Nucleus accumbens (tissue), 56 donors: ENCODE measurements around the gene COL19A1.
A peak's percentile ranks its signal among the peaks of the same experiment; 100 is the strongest.
"Not testable (repeated sequence)": the region's sequence is repeated elsewhere in the genome, so short reads cannot be mapped to it uniquely, and the experiment has no call there.

Experiments used
- DNase-seq, 56 donors: peaks; one replicate each; lab custom pipeline; 2025; lab: John Stamatoyannopoulos, UW

Gene COL19A1

GRCh38 chr6:69866351-69866769, at the start of gene COL19A1:
COL19A1 (plus strand) TSS chr6:69866556; CDS start chr6:69879568, 13,012 bp downstream.
- peak in 22 of 56 donors; percentile 1 to 32 (median 17) for DNase-seq

- no peak for DNase-seq
These were observed 49.8 kb upstream of the COL19A1 start for GRCh38 chr6:69816569-69816968.

DNA sequence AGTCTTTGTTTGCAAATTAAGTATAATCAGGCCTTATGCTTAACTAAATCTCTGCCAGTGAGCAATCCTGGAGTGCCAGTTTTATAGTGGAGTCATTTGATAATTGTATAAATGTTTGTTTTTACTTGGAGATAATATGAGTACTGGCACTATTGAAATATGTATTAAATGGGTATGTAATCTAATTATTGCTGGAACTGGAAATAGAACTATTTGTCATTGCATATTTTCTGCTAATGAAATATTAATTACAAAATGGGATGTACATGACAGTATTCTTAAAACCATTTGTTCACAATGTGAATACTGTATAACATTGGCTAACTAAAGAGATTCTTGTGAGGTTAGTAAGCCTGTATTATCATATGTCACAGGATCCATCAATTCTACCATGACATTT, 49.0 kb upstream of the COL19A1 start:
- DNase-seq, result no peak

DNA sequence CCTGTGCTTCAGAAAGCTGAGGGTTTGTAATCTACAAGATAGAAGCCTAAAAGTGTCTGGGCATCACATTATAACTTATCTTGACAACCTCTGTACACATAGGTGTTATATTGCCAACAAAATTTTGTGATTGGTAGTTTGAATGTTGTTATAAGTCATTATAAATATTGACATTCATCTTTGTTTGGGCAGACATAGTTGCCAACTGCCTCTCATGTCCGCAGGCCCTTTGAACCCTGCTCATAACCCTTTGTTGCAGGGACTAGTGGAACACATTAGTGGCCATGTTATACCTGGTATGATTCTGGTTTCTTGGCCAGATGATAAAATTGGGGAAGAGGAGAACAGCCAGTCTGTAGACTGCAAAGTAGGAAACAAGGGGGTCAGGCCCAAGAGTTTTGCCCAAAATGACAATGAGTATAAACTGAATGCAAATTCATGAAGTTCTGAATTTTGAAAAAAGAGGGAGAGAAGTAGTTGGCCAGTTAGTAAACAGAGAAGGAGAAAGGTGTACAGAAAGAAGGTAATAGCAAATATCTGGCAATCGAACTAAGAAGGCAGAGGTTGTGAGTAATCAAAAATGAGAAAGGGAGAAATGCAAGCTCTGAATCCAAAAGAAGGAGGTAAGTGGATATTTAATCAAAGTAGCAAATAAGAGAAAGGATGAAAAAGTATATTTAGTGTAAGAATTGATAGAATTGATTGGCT, 48.0 kb upstream of the COL19A1 start:
- DNase-seq, result no peak

DNA sequence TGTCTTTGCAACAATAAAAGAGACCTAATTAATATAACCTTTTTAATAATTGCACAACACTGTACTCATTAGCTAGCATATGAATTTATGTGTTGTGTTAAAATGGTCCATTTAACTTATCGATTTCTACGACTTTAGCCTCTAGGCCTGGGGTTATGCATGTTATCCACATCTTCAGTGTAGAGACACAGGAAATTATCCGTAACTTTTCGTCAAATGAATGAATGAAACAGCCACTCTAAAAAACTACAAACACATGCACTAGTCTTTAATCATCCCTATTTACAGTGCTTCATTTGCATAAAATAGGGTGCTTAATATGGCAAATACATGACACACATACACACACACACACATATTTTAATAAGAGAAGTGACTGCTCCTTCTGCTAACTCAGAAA, 47.2 kb upstream of the COL19A1 start:
- no peak for DNase-seq

DNA sequence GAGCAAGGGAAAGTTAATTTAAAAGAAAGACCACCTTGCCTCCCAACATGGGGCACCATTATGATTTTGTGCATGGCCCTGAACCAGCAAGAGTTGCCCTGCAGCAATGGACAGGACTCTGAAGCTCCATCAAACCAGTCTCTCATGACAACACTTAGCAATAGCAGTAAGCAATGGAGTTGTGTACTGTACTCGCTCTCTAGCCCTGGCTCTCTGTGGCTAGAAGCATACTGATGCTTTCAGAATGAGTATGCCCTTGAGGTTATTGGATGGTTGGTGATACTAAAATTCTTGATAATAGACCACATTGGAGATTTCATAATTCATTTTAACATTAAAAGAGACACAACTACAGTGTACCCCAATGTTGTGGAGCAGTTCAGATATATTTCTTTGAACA, 46.3 kb upstream of the COL19A1 start:
- no peak for DNase-seq

DNA sequence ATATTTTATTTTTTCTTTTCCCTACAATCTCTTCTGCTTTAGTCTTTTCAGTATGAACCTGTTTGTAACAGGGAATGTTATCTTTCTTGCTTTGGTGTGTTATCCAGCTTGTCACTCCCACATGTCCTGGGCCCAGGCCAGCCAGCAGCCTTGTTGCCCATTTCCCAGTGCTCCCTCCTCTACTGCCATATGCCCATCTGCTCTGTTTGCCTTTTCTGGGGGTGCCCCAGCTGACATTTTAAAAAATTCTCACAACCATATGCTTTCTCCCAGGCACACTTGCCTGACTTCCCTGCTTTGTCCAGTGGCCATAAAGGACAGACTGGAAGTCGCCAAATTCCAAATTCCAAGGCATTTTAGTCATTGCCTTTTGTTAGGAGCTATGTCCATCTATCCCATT, 45.9 kb upstream of the COL19A1 start:
- no peak for DNase-seq

DNA sequence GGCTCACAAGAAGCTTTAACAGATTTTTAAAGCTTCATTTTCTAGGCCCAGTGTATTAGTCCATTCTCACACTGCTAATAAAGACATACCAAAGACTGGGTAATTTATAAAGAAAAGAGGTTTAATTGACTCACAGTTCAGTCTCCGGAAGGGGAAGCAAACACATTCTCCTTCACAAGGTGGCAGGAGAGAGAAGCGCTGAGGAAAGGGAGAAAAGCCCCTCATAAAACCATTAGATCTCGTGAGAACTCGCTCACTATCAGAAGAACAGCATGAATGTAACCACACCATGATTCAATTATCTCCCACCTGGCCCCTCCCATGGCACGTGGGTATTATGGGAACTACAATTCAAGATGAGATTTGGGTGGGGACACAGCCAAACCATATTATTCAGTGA, 42.0 kb upstream of the COL19A1 start:
- not testable (repeated sequence) for DNase-seq

DNA sequence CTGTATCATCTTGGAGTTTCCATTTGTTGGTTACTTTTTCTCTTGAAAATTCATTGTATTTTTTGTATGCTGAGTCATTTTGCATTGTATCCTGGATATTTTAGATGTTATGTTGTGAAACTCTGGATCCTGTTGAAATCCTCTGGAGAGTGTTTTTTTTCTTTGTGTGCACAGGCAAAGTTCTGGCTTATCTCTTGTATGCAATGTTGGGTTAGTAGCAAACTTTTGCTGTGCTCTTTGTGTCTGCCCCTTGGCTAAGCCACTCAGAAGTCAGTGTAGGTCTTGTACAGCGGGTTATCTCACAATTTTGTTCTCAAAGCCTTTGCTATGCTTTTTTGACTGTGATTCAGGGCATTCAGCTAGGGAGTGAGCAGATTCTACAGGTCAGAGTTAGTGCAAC, 40.5 kb upstream of the COL19A1 start:
- no peak for DNase-seq

GRCh38 chr6:69827276-69827893, 39.0 kb upstream of the COL19A1 start:
- DNase-seq, result no peak

- no peak for DNase-seq
These were observed 33.8 kb upstream of the COL19A1 start for GRCh38 chr6:69832558-69832957.

DNA sequence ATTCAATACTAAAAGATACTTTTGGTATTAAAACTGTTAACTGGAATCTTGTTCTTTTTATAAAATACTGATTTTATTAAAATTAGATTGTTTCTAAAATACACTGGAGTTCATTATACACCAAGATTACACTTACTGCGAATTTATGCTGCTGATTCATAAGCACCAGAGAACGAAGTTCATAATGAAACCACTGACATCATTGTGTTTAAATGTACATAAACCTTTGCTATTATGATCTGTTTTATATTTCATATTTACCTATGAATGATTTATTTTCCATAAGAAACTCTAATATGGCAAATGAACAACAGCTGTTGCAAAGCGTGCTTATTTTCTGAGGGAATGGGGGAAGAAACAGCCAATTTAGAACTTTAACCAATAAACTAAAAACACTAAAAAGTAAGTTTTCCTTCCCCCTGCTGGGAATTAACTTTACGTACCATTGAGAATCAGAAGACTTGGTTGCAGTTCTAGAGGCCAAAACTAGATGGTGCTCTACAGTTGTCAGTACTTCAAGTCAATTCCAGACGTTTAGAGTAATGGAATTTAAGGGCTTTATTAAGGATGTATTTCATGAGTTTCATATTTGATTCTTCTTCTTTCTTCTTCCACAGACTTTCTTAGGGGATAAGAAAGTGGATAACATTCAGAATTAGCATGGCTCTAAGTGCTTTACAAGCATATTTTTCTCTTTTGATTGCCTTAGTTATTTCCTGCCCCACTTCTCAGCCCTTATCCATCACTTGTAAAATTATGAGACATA, 30.8 kb upstream of the COL19A1 start:
- DNase-seq, result peak in 8 of 56 donors; percentile 1 to 30 (median 4)

DNA sequence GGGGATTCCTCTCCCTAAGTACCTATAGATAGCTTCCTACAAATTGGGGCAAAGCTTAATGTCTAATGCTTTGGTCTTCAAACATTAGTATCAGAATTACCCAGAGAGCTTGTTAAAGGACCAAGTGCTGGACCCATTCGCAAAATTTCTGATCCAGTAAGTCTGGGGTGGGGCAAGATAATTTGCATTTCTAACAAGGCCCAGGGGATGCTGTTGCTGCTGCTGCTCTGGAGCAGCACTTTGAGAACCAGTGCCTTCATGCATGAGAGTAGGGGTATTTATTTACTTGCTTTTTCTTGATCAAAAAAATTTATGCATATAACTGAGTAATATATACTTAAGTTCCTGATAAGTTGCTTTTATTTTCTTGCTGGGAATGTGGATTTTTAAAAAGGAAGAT, 24.5 kb upstream of the COL19A1 start:
- DNase-seq, result no peak

DNA sequence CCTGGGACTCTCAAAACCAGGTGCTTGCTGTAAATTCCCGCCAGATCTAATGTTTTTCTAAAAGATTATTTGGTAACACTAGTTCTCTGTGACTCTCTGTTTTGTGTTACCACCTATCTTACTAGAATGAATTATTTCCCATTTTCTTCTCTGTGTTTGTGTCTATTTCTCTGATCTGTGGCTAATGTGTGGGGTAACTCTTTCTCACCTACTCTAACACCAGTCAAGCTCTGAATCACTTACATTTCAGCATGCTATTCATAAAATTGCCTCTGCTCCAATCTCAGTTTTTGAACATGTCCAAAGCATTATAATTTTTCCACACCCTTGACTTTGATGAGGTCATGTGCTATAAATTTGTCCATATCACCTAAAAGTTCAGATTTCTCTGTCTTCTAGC, 23.2 kb upstream of the COL19A1 start:
- DNase-seq, result no peak

DNA sequence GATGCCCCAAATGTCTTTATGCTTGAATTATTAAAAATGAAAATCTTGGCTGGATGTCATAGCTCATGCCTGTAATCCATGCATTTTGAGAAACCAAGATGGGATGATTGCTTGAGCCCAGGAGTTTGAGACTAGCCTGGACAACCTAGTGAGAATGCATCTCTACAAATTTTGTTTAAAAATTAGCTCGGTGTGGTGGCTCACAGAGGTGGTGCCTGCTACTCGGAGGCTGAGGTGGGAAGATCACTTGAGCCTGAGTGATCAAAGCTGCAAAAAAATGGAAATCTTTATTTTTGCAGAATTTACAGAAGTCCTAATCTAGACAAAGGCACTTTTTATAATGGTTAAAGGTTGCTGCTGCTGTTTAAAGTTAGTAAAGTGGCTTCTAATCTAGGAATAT, 20.0 kb upstream of the COL19A1 start:
- DNase-seq, result no peak

- no peak for DNase-seq
These were observed 19.4 kb upstream of the COL19A1 start for GRCh38 chr6:69846770-69847491.

- DNase-seq, result no peak
These were observed 18.9 kb upstream of the COL19A1 start for GRCh38 chr6:69847492-69847788.

GRCh38 chr6:69848552-69848951, 17.8 kb upstream of the COL19A1 start:
- no peak for DNase-seq

- DNase-seq, result no peak
These were observed 13.7 kb upstream of the COL19A1 start for GRCh38 chr6:69852706-69853105.

- DNase-seq, result peak in 8 of 56 donors; percentile 1 to 36 (median 10)
These were observed 4.4 kb upstream of the COL19A1 start for GRCh38 chr6:69861986-69862385.

GRCh38 chr6:69863766-69864165, 2.6 kb upstream of the COL19A1 start:
- DNase-seq, result no peak
